Measurements from ENCODE around the gene CRIP2. TPM values are rescaled to one million over a fixed set of nuclear protein-coding genes. Genes with fewer than 3 reads are reported as not detected.

Gene CRIP2
- total RNA-seq, 2 donors from 2014 or later, result 13.0 to 19.2 TPM

GRCh38 chr14:105471823-105472485, 2.7 kb upstream of the CRIP2 start:
- no peak for DNase-seq
- ATAC-seq, result no peak
- intact Hi-C loops (cut with DNase I, micrococcal nuclease), result no loop called here

DNA sequence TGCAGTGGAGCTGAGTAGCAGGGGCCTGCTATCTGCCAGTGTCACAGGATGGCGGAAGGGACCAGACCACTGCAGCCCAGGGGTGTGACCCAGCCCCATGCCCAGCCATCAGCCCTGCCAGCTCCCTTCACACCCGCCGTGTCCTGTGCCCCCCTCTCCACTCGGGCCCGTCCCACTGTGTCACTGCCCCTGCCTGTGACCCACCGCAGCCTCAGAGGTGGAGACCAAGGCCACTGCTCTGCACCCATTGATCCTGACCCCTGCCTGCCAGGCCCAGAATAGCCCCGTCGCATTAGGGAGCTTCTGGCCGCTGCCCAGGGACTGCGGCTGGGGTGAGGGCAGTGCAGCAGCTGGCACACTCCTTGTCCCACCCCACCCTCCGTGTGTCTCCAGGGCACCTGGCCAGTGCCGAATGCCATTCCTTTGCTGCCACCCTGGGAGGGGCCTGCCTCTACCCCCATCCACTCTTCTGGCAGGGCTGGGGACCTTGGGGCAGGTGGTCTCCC, 2.1 kb upstream of the CRIP2 start:
- intact Hi-C loops (cut with DNase I, micrococcal nuclease), result no loop called here
- DNase-seq (no peak), ATAC-seq (peak; percentile 15)

DNA sequence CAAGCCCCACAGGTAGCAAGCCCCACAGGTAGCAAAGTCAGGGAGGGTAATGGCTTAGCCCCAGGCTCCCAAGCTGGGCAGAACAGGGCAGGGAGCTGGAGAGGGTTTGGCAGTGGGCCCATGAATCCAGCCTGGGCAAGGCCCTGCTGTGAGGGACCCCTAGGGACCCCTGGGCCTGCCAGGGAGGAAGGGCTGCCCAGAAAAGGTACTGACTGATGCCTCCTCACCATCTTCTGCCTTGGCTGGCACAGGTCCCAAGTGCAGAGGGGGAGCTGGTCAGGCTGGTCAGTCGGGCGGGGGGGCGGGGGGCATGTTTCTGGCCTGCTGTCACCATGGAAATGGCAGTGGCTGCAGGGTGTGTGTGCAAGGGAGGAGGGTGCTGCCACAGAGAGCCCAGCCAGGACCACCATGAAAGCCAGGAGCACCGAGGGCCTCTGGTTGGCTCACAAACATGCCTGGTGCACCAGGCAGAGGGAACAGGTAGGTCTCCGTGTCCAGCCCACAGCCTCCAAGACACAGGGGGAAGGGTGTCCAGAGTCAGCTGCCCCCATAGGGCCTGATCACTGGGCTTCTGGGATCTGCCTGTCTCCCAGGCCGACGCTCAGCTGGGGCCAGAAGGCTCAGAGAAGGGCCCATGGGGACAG, 1.5 kb upstream of the CRIP2 start:
- intact Hi-C loops (cut with DNase I, micrococcal nuclease), result no loop called here
- DNase-seq, result no peak
- no peak for ATAC-seq

GRCh38 chr14:105473677-105474482, 741 bp upstream of the CRIP2 start:
- ATAC-seq (peak; percentile 44), DNase-seq (peak; percentile 69 to 78)
- intact Hi-C loops (cut with DNase I, micrococcal nuclease), result no loop called here

DNA sequence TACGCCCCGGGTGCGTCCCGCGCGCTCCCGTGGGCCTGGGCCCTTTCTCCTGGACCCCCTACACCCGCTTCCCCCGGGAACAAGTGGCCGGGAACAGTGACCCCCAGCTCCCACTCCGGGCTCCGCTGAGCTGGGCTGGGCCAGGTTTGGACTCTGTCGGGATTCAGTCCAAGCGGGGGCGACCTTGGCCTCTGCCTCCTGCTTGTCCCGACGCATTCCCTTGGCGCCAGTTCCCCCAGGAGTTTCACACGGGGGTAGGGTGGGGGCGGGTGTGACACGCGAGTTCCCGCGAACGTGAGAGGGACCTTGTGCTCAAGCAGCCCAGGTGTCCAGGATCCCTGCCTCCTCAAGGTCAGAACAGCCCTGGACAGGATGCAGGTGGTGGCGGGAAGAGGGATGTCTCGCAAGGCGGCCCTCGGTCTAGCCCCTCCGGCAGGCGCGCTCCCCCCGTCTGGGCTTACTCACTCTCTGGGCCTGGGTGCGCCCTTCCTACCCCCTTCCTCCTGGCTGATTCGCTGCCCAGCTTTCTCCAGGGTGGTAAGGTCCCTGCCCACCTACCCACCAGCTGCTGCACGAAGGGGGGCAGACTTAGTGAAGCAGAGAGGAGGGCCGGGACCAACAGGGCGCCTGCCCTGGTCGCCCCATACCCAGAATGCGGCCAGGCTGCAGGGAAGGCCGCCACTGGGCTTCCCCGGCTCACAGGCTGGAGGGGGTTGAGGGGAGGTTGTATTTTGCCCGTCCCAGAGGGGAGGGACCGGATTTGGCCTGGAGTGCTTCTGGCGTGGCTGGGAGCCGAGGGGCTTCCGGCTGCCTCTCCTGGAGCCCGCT, 862 bp downstream of the CRIP2 start:
- peak in 1 of 2 donors; percentile 24 for DNase-seq
- intact Hi-C loops (cut with DNase I, micrococcal nuclease), result no loop called here
- ATAC-seq, result no peak

DNA sequence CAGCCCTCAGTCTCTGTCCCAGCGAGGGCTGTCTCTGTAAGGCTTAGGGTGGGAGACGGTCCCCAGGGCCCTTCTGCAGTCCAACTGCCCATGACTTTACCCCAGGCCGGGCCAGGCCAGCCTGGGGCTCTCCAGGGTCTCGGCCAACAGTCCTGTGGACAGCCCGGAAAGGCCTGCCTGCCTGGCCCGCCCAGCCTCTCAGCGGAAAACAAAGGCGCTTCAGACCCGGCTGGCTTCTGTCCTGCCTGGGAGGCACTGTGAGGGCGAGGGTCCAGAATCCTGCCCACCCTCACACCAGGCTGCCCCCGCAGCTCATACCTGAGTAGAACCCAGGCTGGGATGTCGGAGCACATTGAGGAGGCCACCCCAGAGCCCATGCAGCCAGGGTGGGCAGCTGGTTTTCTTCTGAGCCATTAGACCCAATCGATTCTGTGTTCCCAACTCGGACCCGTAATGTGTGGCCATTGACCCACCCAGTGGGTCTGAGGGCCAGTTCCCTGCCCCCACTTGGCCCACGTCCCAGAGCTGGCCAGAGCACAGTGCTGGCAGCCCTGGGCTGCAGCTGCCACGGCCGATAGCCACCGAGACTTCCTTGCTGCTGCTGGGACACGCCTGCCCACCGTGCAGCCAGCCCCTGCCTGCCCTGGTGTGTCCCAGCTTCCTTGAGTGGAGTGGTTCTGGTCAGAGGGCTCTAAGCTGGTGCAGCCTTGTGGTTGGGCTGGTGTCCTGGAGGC, 1.6 kb downstream of the CRIP2 start:
- DNase-seq (peak in 1 of 2 donors; percentile 28), ATAC-seq (no peak)
- intact Hi-C loops (cut with DNase I, micrococcal nuclease), result no loop called here

- intact Hi-C loops (cut with DNase I, micrococcal nuclease), result no loop called here
- DNase-seq, result no peak
- no peak for ATAC-seq
These were observed 2.4 kb downstream of the CRIP2 start for GRCh38 chr14:105476831-105477659.

GRCh38 chr14:105477660-105478397, 3.2 kb downstream of the CRIP2 start:
- DNase-seq, result peak in 1 of 2 donors; percentile 32
- ATAC-seq, result no peak
- intact Hi-C loops (cut with DNase I, micrococcal nuclease), result no loop called here

- ATAC-seq, result no peak
- intact Hi-C loops (cut with DNase I, micrococcal nuclease), result no loop called here
- DNase-seq, result no peak
These were observed 4.0 kb downstream of the CRIP2 start for GRCh38 chr14:105478398-105479251.

- intact Hi-C loops (cut with DNase I, micrococcal nuclease), result no loop called here
- no peak for DNase-seq
These were observed 5.0 kb downstream of the CRIP2 start for GRCh38 chr14:105479431-105480158.

GRCh38 chr14:105480199-105480746, 5.7 kb downstream of the CRIP2 start:
- no peak for ATAC-seq
- intact Hi-C loops (cut with DNase I, micrococcal nuclease), result no loop called here
- DNase-seq, result peak in 1 of 2 donors; percentile 27

More at GRCh38 chr14:105479431-105480158, 5.0 kb downstream of the CRIP2 start:
- no peak for ATAC-seq

GRCh38 chr14:105480807-105481801, 6.5 kb downstream of the CRIP2 start:
- ATAC-seq, result peak; percentile 70
- intact Hi-C loops (cut with DNase I, micrococcal nuclease), result no loop called here
- peak; percentile 77 to 90 for DNase-seq

GRCh38 chr14:105481886-105482457, 7.4 kb downstream of the CRIP2 start:
- peak; percentile 94 to 96 for DNase-seq
- peak; percentile 70 for ATAC-seq
- intact Hi-C loops (cut with DNase I, micrococcal nuclease), result no loop called here

Measured in left colon (tissue), 2 donors.